ENCODE results near the gene TLCD3A.
A peak's percentile ranks its signal among the peaks of the same experiment; 100 is the strongest.
"Not testable (repeated sequence)": the region's sequence is repeated elsewhere in the genome, so short reads cannot be mapped to it uniquely, and the experiment has no call there.

Gene TLCD3A

DNA sequence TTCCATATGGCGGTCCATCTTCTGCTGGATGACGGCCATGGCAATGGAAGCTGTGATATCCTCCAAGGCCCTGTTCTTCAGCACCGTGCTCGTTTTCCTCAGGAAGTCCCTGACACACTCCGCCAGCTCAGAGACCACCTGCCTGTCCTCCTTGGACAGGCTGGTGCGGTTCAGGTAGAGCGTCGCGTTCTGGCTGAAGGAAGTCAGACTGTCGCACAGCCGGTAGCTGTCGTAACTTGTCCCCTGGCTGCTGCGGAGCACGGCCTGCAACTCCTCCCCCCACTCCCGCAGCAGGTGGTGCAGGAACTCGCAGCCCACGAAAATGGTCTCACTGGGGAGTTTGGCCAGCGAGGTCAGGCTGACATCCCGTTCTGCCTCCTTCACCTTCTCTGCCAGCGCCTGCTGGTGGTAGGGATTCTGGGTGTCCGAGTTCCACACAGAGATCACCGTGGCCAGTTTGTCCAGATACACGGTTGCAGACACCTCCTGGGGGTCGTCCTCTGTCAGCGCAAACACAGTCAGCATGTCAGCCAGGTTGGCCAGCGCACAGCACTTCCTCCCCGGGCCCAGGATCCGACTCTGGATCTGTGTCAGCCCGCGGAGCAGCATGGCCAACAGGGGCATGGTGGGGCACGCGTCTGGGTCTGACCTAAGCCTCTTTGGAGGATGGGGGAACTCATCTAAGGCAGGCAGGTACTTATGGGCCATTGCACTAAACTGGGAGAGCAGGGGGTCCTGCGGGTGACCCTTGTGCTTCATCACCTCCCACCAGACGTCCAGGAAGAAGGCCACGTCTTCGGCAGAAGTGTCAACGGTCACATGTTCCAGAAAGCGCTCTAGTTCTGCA lies 14.6 kb downstream of the TLCD3A start:
- H3K4me2 ChIP-seq (ENCODE audit: insufficient read depth, low read length), result no peak overlapping the region
- H3K36me3 ChIP-seq (ENCODE audit: insufficient read depth, low read length), result peaks cover 76% of the 10 kb centered on the region
- H3K27me3 ChIP-seq (ENCODE audit: insufficient read depth, low read length, poor library complexity), result no peaks in the 10 kb centered on the region
- no peak overlapping the region for H3K4me3 ChIP-seq (ENCODE audit: low read depth in 1 of 2, low read length in 2 of 2)
- H3K79me2 ChIP-seq (ENCODE audit: insufficient read depth, low read length), result peaks cover 96% of the 10 kb centered on the region
- no peak for ATAC-seq (ENCODE audit: insufficient read depth, low read depth)
- H2AFZ ChIP-seq (ENCODE audit: low read depth, low read length), result no peak overlapping the region
- no peak for DNase-seq
- peaks cover 36% of the 10 kb centered on the region for H3K4me1 ChIP-seq (ENCODE audit: insufficient read depth, low read length)
- peaks cover 81% of the 10 kb centered on the region for H4K20me1 ChIP-seq (ENCODE audit: insufficient read depth, low read length)
- no peak overlapping the region for H3K9ac ChIP-seq (ENCODE audit: low read depth, low read length)
- TF ChIP-seq EZH2 (IDR thresholded peaks at IDR 0.05; ENCODE audit: borderline replicate concordance, low read depth, low read length, severe bottlenecking), result no peak
- TF ChIP-seq, protein P1, sequence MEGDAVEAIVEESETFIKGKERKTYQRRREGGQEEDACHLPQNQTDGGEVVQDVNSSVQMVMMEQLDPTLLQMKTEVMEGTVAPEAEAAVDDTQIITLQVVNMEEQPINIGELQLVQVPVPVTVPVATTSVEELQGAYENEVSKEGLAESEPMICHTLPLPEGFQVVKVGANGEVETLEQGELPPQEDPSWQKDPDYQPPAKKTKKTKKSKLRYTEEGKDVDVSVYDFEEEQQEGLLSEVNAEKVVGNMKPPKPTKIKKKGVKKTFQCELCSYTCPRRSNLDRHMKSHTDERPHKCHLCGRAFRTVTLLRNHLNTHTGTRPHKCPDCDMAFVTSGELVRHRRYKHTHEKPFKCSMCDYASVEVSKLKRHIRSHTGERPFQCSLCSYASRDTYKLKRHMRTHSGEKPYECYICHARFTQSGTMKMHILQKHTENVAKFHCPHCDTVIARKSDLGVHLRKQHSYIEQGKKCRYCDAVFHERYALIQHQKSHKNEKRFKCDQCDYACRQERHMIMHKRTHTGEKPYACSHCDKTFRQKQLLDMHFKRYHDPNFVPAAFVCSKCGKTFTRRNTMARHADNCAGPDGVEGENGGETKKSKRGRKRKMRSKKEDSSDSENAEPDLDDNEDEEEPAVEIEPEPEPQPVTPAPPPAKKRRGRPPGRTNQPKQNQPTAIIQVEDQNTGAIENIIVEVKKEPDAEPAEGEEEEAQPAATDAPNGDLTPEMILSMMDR (IDR thresholded peaks at IDR 0.05; ENCODE audit: borderline replicate concordance, extremely low read depth, low read length, poor library complexity, severe bottlenecking), result no peak
- no peak overlapping the region for H3K27ac ChIP-seq (ENCODE audit: low read length)
- no peaks in the 10 kb centered on the region for H3K9me3 ChIP-seq (ENCODE audit: insufficient read depth, low read length, severe bottlenecking)

DNA sequence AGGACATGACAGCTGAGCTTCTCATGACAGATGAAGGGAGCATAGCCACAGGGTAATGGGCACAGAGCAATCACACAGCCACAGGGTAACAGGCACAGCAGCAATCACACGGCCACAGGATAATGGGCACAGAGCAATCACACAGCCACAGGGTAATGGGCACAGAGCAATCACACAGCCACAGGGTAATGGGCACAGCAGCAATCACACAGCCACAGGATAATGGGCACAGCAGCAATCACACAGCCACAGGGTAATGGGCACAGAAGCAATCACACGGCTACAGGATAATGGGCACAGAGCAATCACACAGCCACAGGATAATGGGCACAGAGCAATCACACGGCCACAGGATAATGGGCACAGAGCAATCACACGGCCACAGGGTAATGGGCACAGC lies 16.2 kb downstream of the TLCD3A start:
- not testable (repeated sequence) for H3K9ac ChIP-seq (ENCODE audit: low read depth, low read length); H2AFZ ChIP-seq (ENCODE audit: low read depth, low read length); ATAC-seq (ENCODE audit: insufficient read depth, low read depth); DNase-seq; H3K9me3 ChIP-seq (ENCODE audit: insufficient read depth, low read length, severe bottlenecking); H3K4me2 ChIP-seq (ENCODE audit: insufficient read depth, low read length); H3K4me3 ChIP-seq (ENCODE audit: low read depth in 1 of 2, low read length in 2 of 2); H3K27ac ChIP-seq (ENCODE audit: low read length); H3K27me3 ChIP-seq (ENCODE audit: insufficient read depth, low read length, poor library complexity)
- Histone ChIP-seq H3K36me3 (ENCODE audit: insufficient read depth, low read length) (peaks cover 60% of the 10 kb centered on the region), H4K20me1 (ENCODE audit: insufficient read depth, low read length) (peaks cover 66% of the 10 kb centered on the region), H3K79me2 (ENCODE audit: insufficient read depth, low read length) (peaks cover 82% of the 10 kb centered on the region), H3K4me1 (ENCODE audit: insufficient read depth, low read length) (peaks cover 43% of the 10 kb centered on the region)

DNA sequence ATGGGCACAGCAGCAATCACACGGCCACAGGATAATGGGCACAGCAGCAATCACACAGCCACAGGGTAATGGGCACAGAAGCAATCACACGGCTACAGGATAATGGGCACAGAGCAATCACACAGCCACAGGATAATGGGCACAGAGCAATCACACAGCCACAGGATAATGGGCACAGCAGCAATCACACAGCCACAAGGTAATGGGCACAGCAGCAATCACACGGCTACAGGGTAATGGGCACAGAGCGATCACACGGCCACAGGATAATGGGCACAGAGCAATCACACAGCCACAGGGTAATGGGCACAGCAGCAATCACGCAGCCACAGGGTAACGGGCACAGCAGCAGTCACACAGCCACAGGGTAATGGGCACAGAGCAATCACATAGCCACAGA lies 17.0 kb downstream of the TLCD3A start:
- H2AFZ ChIP-seq (ENCODE audit: low read depth, low read length); H3K27ac ChIP-seq (ENCODE audit: low read length); H3K9ac ChIP-seq (ENCODE audit: low read depth, low read length); DNase-seq; ATAC-seq (ENCODE audit: insufficient read depth, low read depth); H3K27me3 ChIP-seq (ENCODE audit: insufficient read depth, low read length, poor library complexity); H3K9me3 ChIP-seq (ENCODE audit: insufficient read depth, low read length, severe bottlenecking): not testable (repeated sequence)
- Histone ChIP-seq H3K36me3 (ENCODE audit: insufficient read depth, low read length) (peaks cover 52% of the 10 kb centered on the region), H3K4me1 (ENCODE audit: insufficient read depth, low read length) (peaks cover 43% of the 10 kb centered on the region), H3K79me2 (ENCODE audit: insufficient read depth, low read length) (peaks cover 74% of the 10 kb centered on the region), H4K20me1 (ENCODE audit: insufficient read depth, low read length) (peaks cover 58% of the 10 kb centered on the region), H3K4me2 (ENCODE audit: insufficient read depth, low read length) (peak overlapping the region; percentile 90; the same call in 1 of the 2 replicates), H3K4me3 (ENCODE audit: low read depth in 1 of 2, low read length in 2 of 2) (peak overlapping the region in 1 of 2 experiments; percentile 96; a peak in 2 of 4 replicates)

DNA sequence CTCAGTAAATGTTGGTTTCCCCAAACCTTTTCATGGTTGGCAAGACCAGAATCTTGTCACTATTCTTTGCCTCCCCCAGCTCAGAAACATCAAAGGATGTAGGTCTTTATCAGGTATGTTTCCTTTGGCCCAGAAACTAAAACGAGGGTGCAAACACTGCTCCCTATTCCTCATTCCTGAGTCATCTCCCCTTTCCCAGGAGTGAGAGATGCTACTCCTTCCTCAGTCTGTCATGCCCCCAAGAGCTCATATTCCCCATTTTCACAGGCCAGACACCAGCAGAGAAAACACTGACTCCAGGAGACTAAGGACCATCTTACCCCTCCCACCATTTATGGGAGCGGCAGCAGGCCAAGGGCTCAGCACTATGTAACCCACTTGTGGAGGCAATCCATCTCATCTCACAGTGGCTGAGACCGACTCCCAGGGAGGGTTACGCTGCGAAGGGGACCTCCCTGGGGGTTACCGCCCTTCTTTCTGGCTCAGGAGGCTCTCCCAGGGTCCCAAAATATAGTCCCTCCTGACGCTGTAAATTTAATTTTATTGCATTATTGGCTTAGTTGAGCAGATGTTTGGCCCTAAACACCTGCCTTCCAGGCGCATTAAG lies 18.1 kb downstream of the TLCD3A start:
- no peak for DNase-seq
- Histone ChIP-seq H2AFZ (ENCODE audit: low read depth, low read length) (no peak overlapping the region), H3K36me3 (ENCODE audit: insufficient read depth, low read length) (peaks cover 40% of the 10 kb centered on the region), H3K27ac (ENCODE audit: low read length) (peak overlapping the region; percentile 91), H4K20me1 (ENCODE audit: insufficient read depth, low read length) (peaks cover 46% of the 10 kb centered on the region), H3K4me2 (ENCODE audit: insufficient read depth, low read length) (peak overlapping the region; percentile 90), H3K79me2 (ENCODE audit: insufficient read depth, low read length) (peaks cover 62% of the 10 kb centered on the region), H3K4me1 (ENCODE audit: insufficient read depth, low read length) (peaks cover 35% of the 10 kb centered on the region), H3K9me3 (ENCODE audit: insufficient read depth, low read length, severe bottlenecking) (no peaks in the 10 kb centered on the region), H3K4me3 (ENCODE audit: low read depth in 1 of 2, low read length in 2 of 2) (peak overlapping the region; percentile 74 to 96; a peak in 3 of 4 replicates), H3K9ac (ENCODE audit: low read depth, low read length) (peak overlapping the region; percentile 97), H3K27me3 (ENCODE audit: insufficient read depth, low read length, poor library complexity) (no peaks in the 10 kb centered on the region)
- no peak for ATAC-seq (ENCODE audit: insufficient read depth, low read depth)
- TF ChIP-seq, protein P1 (IDR thresholded peaks at IDR 0.05; ENCODE audit: borderline replicate concordance, extremely low read depth, low read length, poor library complexity, severe bottlenecking), result no peak

All from DND-41 (cell line).